Fibroblast of peridontal ligament (primary cell): Measurements from ENCODE around the gene TNFSF9.
"Not testable (repeated sequence)": the region's sequence is repeated elsewhere in the genome, so short reads cannot be mapped to it uniquely, and the experiment has no call there.

Source experiments
- DNase-seq: peaks from one replicate; pipeline ENCODE4 v3.0.0-alpha.2; 2010; ENCODE audit errors: extremely low read depth

The TNFSF9 gene

DNA sequence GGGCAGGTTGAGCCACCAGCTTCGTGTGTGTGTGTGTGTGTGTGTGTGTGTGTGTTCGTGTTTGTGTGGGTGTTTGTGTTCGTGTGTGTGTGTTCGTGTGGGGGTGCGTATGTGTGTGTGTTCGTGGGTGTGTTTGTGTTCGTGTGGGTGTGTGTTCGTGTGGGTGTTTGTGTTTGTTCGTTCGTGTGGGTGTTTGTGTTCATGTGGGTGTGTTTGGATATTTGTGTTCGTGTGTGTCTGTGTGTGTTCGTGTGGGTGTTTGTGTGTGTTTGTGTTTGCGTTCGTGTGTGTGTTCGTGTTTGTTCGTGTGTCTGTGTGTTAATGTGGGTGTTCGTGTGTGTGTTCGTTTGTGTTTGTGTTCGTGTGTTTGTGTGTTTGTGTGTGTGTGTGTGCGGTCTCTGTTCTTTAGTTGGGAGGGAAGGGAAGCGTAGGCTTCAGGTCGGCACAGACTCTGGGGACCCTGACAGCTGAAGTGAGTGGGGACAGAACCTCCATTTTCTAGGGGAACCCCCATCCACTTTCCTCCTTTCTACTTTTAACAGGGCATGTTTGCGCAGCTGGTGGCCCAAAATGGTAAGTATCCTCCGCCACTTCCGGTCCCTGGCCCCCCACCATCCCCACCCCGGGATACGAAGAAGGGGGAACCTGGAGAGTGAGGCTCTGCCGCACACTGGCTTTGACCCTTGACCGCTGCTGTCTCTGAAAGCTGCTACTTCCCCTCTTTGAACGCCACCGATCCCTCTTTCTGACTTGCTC is 1.6 kb downstream of the TNFSF9 start:
- DNase-seq: no peak

GRCh38 chr19:6533000-6533328 is 2.1 kb downstream of the TNFSF9 start:
- DNase-seq: no peak

GRCh38 chr19:6533746-6534418 is 3.1 kb downstream of the TNFSF9 start:
- DNase-seq: no peak

DNA sequence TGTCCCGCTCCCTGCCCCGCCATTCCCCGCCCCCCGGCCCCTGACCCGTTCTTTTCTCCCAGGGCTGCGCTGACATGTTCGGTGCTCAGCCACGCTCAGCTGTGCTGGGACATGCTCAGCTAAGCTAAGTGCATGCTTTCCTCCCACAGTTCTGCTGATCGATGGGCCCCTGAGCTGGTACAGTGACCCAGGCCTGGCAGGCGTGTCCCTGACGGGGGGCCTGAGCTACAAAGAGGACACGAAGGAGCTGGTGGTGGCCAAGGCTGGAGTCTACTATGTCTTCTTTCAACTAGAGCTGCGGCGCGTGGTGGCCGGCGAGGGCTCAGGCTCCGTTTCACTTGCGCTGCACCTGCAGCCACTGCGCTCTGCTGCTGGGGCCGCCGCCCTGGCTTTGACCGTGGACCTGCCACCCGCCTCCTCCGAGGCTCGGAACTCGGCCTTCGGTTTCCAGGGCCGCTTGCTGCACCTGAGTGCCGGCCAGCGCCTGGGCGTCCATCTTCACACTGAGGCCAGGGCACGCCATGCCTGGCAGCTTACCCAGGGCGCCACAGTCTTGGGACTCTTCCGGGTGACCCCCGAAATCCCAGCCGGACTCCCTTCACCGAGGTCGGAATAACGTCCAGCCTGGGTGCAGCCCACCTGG is 3.7 kb downstream of the TNFSF9 start:
- no peak for DNase-seq

DNA sequence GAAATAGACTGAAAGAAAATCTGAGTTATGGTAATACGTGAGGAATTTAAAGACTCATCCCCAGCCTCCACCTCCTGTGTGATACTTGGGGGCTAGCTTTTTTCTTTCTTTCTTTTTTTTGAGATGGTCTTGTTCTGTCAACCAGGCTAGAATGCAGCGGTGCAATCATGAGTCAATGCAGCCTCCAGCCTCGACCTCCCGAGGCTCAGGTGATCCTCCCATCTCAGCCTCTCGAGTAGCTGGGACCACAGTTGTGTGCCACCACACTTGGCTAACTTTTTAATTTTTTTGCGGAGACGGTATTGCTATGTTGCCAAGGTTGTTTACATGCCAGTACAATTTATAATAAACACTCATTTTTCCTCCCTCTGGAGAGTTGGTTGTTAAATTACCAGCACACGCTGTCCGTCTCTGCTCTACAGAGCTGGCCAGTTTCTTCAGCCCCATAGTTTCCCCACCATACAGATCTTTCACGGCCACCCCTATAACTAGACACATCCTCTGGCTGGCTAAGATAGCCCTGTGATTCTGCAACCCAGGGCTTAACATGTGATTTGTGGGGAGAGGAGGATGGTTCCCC is 4.8 kb downstream of the TNFSF9 start:
- DNase-seq: no peak

- no peak for DNase-seq
Measured at GRCh38 chr19:6539514-6539913, 8.7 kb downstream of the TNFSF9 start.

DNA sequence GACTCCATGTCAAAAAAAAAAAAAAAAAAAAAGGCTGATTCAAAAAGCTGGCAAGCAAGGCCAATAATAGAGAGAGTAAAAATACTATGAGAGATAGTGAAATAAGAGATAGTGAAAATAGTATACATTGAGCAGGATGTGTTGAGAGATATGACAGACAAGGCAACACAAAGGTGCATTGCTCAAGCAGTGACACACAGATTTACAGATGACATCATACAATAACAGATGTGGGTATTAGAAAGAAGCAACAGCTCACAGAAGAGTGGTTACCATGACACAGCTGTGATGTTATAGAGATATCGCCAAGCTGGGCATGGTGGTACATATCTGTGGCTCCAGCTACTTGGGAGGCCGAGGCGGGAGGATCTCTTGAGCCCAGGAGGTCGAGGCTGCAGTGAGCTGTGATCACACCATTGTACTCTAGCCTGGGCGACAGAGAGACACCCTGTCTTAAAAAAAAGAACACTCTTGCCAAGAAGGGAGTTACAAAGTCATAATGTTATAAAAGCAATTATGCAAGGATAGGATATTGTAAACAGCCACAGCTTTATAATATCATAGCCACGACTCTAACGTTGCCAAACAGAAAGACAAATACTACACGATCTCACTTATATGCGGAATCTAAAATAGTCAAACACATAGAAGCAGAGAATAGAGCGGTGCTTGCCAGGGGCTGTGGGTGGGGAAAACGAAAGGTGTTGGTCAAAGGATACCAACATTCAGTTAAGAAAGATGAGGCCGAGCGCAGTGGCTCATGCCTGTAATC is 10.3 kb downstream of the TNFSF9 start:
- DNase-seq: no peak

DNA sequence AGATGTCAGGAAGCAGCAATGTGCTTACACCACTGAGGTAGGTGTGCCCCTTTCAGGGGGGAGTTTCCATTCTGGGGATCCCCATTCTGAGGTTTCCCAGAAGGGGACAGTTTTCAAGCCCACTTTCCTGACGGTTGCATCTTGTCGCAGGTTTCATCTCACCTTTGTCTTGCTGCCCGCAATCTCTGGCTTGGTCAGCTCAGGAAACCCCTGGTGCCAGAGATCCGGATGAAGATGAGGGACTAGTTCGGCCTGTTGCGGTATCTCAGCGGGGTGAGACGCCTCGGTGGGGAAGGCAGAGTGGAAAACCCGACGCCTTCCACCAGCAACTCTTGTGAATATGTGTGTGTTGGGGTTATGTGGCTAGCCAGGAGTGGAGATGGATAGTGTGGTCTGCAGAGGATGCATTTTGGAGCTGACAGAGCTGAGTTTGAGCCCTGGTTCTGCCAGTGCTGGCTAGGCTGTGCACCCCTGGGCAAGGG is 13.1 kb downstream of the TNFSF9 start:
- DNase-seq: no peak

- not testable (repeated sequence) for DNase-seq
Measured at GRCh38 chr19:6550679-6551078, 19.9 kb downstream of the TNFSF9 start.

DNA sequence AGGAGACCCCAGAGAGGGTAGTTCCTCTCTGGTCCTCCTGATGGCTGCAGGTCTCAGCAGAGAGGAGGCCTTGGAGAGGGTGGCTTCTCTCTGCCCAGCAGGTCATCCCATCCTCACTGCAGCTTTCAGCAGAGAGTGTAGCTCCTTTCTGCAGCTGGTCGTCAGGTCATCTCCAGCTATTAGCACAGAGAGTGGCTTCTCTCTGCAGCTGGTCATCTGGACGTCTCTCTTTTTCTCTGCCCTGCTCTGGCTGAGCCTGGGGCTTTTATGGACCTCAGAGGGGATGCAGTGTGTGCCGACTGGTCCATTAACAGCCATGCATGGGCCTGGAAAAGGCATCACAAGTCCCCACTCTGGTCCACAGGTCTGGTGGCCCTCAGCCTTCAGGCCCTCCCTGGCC is 20.3 kb downstream of the TNFSF9 start:
- no peak for DNase-seq

- no peak for DNase-seq
Measured at GRCh38 chr19:6551607-6552450, 21.0 kb downstream of the TNFSF9 start.

DNA sequence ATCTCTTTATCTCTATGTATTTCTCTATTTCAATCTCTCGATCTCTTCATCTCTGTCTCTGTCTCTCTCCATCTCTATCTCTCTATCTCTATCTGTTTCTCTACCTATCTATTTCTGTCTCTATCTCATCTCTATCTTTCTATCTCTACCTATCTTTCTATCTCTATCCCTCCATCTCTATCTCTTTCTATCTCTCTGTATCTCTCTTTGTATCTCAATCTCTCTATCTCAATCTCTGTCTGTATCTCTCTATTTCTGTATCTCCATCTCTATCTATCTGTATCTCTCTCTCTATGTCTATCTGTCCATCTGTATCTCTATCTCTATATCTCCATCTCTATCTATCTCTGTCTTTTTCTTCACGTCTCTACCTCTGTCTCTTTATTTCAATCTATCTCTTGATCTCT is 25.2 kb downstream of the TNFSF9 start:
- DNase-seq: no peak

DNA sequence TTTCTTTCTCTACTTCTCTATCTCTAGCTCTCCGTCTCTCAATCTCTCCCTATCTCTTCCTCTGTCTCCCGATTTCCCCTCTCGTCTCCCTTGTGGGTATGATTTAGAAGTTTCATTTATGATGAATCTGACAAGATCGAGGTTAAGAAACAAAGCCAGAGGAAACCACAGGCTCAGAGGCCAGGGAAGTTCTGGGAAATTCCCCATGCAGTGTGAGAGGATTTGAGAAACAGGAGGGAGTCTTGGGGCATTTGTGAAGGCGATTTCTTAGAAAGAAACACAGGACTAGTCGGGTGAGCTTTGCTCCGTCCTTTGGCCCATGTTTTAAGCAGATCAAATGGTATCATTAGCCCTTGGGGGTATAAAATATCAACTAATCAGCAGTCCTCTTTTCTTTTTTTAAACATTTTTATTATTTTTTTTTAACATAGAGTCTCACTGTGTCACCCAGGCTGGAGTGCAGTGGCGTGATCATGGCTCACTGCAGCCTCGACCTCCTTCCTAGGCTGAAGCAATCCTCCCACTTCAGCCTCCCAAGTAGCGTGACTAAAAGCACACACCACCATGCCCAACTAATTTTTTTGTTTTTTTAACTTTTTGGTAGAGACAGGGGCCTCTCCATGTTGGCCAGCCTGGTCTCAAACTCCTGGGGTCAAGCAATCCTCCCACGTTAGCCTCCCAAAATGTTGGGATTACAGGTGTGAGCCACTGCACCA is 25.8 kb downstream of the TNFSF9 start:
- DNase-seq: no peak

- not testable (repeated sequence) for DNase-seq
Measured at GRCh38 chr19:6562437-6562836, 31.6 kb downstream of the TNFSF9 start.

- no peak for DNase-seq
Measured at GRCh38 chr19:6564393-6564792, 33.6 kb downstream of the TNFSF9 start.

GRCh38 chr19:6566727-6567126 is 35.9 kb downstream of the TNFSF9 start:
- DNase-seq: not testable (repeated sequence)

DNA sequence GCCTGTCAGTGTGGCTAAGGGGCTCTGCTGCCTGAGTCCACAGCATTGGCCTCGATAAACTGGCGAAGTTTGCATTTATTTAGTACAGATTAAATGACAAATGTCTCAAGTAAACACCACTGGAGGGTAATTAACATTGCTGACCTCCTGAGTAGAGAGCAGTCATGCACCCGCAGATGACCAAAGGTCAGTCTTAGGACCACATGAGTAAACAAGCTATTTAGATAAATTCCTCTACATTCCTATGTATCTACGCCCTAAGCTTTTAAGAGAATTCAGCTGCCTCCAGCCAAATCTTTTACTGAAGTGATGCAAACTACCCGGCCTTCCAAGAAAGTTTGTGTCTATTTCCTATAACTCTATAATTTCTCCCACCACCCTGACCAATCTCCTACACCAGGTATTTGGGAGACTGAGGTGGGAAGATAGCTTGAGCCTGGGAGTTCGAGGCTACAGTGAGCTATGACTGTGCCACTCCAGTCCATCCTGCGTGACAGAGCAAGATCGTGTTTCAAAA is 37.2 kb downstream of the TNFSF9 start:
- DNase-seq: no peak

GRCh38 chr19:6568816-6569215 is 38.0 kb downstream of the TNFSF9 start:
- no peak for DNase-seq

GRCh38 chr19:6570764-6571163 is 39.9 kb downstream of the TNFSF9 start:
- no peak for DNase-seq

- no peak for DNase-seq
Measured at GRCh38 chr19:6571167-6571566, 40.3 kb downstream of the TNFSF9 start.
